Renal cortical epithelial cell (primary cell): ENCODE results near the gene TEX19. TPM values are rescaled to one million over a fixed set of nuclear protein-coding genes. Genes with fewer than 3 reads are reported as not detected.

Source experiments
- DNase-seq: peaks from one replicate; pipeline ENCODE4 v3.0.0-alpha.2; 2011; ENCODE audit warnings: low read depth
- total RNA-seq: library from RNA; depleted of rRNA; stranded (reverse); fragments of >200 nt; gene quantifications from 2 replicates; pipeline ENCODE4 v1.2.3, GENCODE V29; 2014

The TEX19 gene
- 0.05 TPM in 1 of 2 replicates, not detected in the other for total RNA-seq

GRCh38 chr17:82358465-82359350 lies at the start of gene TEX19:
TSS of gene TEX19 (plus strand) at chr17:82359247. CDS start at chr17:82362151, 2,904 bp downstream.
- peak; percentile 34 for DNase-seq

- DNase-seq: no peak
Observed at GRCh38 chr17:82309656-82310570, 49.1 kb upstream of the TEX19 start.

GRCh38 chr17:82310877-82311276 lies 48.2 kb upstream of the TEX19 start:
- no peak for DNase-seq

DNA sequence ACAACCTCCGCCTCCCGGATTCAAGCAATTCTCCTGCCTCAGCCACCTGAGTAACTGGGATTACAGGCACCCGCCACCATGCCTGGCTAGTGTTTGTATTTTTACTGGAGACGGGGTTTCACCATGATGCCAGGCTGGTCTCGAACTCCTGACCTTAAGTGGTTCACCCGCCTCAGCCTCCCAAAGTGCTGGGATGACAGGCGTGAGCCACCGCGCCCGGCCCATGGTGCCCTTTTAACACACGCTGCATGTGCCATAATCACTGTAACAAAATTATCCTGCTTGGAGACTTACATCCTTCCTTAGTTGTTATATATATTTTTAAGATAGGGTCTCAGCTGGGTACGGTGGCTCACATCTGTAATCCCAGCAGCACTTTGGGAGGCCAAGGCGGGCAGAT lies 47.1 kb upstream of the TEX19 start:
- DNase-seq: no peak

DNA sequence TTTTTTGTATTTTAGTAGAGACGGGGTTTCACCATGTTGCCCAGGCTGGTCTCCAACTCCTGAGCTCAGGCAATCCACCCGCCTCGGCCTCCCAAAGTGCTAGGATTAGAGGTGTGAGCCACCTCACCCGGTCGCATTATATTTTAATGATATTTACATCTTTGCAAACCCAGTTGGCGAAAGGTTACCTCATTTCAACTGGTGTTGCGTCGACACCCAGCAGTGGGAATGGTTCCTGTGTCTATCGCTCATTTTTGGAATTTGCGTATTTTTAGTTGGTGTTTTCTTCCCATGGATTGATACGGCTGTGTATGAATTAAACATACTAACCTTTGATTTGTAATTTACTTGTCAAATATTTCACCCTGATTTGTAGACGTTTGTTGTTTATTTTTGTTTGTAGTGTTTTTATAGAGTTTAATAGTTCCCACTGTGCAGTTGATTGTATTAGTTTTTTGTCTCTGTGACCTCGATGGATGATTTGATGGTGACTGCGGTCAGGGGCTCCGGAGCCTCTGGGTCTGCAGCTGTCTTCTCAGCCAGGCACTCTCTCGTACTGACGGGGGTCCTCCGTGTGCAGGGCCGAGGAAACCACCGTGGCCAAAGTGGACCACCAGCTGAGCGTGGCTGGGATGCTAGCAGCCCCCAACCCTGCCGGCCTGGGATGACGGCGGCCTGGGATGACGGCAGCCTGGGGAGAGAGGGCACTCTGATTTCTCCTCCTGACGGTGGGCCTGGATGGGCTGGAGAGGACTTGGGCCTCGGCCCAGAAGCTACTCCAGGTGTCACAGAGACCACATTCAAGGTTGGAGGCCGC lies 45.6 kb upstream of the TEX19 start:
- no peak for DNase-seq

DNA sequence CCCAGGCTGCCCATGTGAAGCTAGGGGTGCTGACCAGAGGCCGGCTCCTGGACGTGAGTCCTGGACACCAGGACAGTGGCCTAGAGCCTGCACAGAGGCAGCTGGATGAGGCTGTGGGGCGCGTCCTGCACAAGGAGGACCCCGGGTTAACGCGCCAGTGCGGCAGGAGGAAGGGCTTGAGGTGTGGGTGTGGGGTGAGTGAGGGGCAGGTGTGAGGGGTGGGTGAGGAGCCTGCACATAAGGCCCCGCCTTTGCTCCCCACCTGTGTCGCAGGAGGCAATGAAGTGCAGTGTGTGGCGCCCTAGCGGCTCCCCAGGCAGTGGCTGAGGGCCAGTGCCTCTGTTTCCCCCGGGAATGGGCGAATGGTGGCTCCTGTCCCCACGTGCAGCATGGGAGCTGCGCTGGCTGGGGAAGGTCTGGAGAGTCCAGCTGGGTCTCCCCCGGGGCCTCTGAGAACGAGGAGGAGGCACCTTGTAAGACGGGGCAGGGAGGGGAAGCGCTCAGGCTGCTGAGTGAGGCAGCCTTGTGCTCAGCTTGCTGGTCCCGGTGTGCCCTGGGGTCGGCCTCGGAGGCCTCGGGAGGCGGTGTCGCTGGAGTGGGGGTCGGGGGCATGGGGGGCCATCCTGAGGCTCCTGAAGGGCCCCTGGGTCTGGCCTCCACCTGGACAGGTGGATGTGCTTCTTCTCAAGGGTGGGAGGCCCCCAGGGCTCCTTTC lies 44.9 kb upstream of the TEX19 start:
- DNase-seq: no peak

- no peak for DNase-seq
Observed at GRCh38 chr17:82314727-82315605, 44.1 kb upstream of the TEX19 start.

DNA sequence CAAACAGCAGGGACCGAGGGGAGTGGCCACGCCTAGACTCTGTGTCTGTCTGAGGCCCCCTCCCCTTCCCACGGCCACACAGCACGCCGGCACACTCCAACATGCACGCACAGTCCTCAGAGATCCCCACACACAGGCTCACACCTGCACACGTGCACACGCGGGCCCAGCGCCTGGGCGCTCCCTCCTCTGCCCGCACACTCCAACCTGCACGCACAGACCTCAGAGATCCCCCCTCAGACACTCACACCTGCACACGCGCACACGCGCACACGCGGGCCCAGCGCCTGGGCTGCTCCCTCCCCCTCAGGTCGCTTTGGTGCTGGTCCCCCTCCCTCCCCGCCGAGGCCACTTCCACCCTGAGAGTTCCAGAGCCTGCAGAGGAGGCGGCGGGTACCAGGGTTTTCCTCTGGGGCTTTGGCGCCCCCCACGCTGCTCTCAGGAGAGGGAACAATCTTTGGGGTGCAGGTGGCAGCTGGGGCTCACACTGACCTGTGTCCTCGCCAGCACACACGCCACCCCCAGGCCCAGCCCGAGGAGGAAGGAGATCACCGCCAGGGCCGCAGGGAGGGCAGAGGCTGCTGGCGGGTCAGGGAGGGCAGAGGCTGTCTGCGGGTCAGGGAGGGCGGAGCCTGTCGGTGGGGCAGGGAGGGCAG lies 43.2 kb upstream of the TEX19 start:
- no peak for DNase-seq

- no peak for DNase-seq
Observed at GRCh38 chr17:82316651-82317393, 42.2 kb upstream of the TEX19 start.

GRCh38 chr17:82317394-82318168 lies 41.5 kb upstream of the TEX19 start, which contains the start of gene CD7:
TSS of gene CD7 (minus strand) at chr17:82317608. CDS start at chr17:82317495, 113 bp downstream.
- no peak for DNase-seq

DNA sequence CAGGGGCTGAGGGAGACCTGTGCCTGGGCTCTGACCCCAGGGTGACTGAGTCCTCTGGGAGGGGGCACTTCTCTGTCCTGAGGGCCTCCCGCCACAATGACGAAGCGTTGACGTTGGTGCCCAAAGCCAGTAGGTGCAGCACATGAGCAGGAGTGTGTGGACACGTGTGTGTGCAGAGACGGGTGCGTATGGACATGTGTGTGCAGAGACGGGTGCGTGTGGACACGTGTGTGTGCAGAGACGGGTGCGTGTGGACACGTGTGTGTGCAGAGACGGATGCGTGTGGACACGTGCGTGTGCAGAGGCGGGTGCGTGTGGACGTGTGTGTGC lies 40.9 kb upstream of the TEX19 start:
- DNase-seq: no peak

GRCh38 chr17:82318772-82319606 lies 40.1 kb upstream of the TEX19 start:
- DNase-seq: no peak

- DNase-seq: no peak
Observed at GRCh38 chr17:82319619-82320062, 39.4 kb upstream of the TEX19 start.

GRCh38 chr17:82320140-82320840 lies 38.8 kb upstream of the TEX19 start:
- no peak for DNase-seq

- no peak for DNase-seq
Observed at GRCh38 chr17:82320956-82321927, 37.8 kb upstream of the TEX19 start.
